Ascending aorta (tissue), 2 donors: ENCODE results near the gene S100A16. TPM values are rescaled to one million over a fixed set of nuclear protein-coding genes. Genes with fewer than 3 reads are reported as not detected.

ENCODE experiments used
- DNase-seq, 2 donors: peaks; one replicate each; pipeline ENCODE4 v3.0.0-alpha.2; 2019; ENCODE audit warnings: low spot score in 2 of 2
- H3K27ac ChIP-seq, 2 donors: fragments of 200-600 bp; sonication (generic); one replicate each; pipeline ENCODE4 v1.5.1; 2016 to 2017; ENCODE audit warnings: mild to moderate bottlenecking in 1 of 2
- H3K27me3 ChIP-seq: fragments of 200-600 bp; sonication (generic); one replicate; pipeline ENCODE4 v1.5.1; 2017
- H3K36me3 ChIP-seq, 2 donors: fragments of 200-600 bp; sonication (generic); one replicate each; pipeline ENCODE4 v1.5.1; 2016
- H3K4me1 ChIP-seq, 2 donors: fragments of 200-600 bp; sonication (generic); one replicate each; pipeline ENCODE4 v1.5.1; 2016 to 2017; ENCODE audit warnings: mild to moderate bottlenecking in 1 of 2
- H3K4me3 ChIP-seq, 2 donors: fragments of 200-600 bp; sonication (generic); one replicate each; pipeline ENCODE4 v1.5.1; 2016 to 2017; ENCODE audit warnings: mild to moderate bottlenecking in 1 of 2
- H3K9me3 ChIP-seq, 2 donors: fragments of 200-600 bp; sonication (generic); one replicate each; pipeline ENCODE4 v1.5.1; 2016
- CTCF ChIP-seq, 3 experiments: fragments of 200-600 bp in 2 of 3; fragments of 450-650 bp in 1 of 3; sonication (generic) in 2 of 3; IDR thresholded peaks; one replicate each; pipeline ENCODE4 v1.5.1; 2016 to 2019; ENCODE audit warnings: antibody characterized with exemption in 3 of 3, mild to moderate bottlenecking in 1 of 3, moderate library complexity in 1 of 3
- intact Hi-C: fragments of 100-400 bp; cut with DNase I; formaldehyde crosslinking; loops from one replicate; pipeline ENCODE4 v1.15.1; 2023
- total RNA-seq: library from RNA; depleted of rRNA; stranded (reverse); fragments of >200 nt; gene quantifications from one replicate; pipeline ENCODE4 v1.1.0, GENCODE V29; 2016

The S100A16 gene
- total RNA-seq, 1 donor from 2014 or later: 364 TPM

GRCh38 chr1:153649137-153649862, 36.4 kb upstream of the S100A16 start:
- Histone ChIP-seq H3K9me3 (no peaks in the 10 kb centered on the region), H3K36me3 (peaks cover 12 to 26% of the 10 kb centered on the region in 2 donors), H3K27ac (peak overlapping the region in 1 of 2 donors; percentile 29), H3K27me3 (no peaks in the 10 kb centered on the region), H3K4me1 (peaks cover 5 to 12% of the 10 kb centered on the region in 2 donors), H3K4me3 (no peak overlapping the region)
- no peak for TF ChIP-seq CTCF (IDR thresholded peaks at IDR 0.05)
- intact Hi-C loops: no loop called here
- peak in 1 of 2 donors; percentile 55 for DNase-seq

GRCh38 chr1:153648000-153648643, 35.2 kb upstream of the S100A16 start:
- peak in 1 of 2 donors; percentile 41 for DNase-seq
- Histone ChIP-seq H3K4me1 (peaks cover 5 to 12% of the 10 kb centered on the region in 2 donors), H3K9me3 (no peaks in the 10 kb centered on the region), H3K27me3 (no peaks in the 10 kb centered on the region), H3K27ac (no peak overlapping the region), H3K4me3 (no peak overlapping the region), H3K36me3 (peaks cover 24 to 38% of the 10 kb centered on the region in 2 donors)
- no peak for TF ChIP-seq CTCF (IDR thresholded peaks at IDR 0.05)
- intact Hi-C loops: no loop called here

- H3K27ac ChIP-seq: no peak overlapping the region
- intact Hi-C loops: no loop called here
- H3K4me1 ChIP-seq: peaks cover 5 to 10% of the 10 kb centered on the region in 2 donors
- no peaks in the 10 kb centered on the region for H3K9me3 ChIP-seq
- TF ChIP-seq CTCF (IDR thresholded peaks at IDR 0.05): no peak
- peaks cover 32 to 46% of the 10 kb centered on the region in 2 donors for H3K36me3 ChIP-seq
- no peak for DNase-seq
- no peak overlapping the region for H3K4me3 ChIP-seq
- no peaks in the 10 kb centered on the region for H3K27me3 ChIP-seq
Measured at GRCh38 chr1:153647346-153647714, 34.4 kb upstream of the S100A16 start.

GRCh38 chr1:153646672-153647345, 33.9 kb upstream of the S100A16 start:
- Histone ChIP-seq H3K9me3 (no peaks in the 10 kb centered on the region), H3K4me1 (peaks cover 5 to 10% of the 10 kb centered on the region in 2 donors), H3K27ac (no peak overlapping the region), H3K27me3 (no peaks in the 10 kb centered on the region), H3K4me3 (no peak overlapping the region), H3K36me3 (peaks cover 36 to 51% of the 10 kb centered on the region in 2 donors)
- intact Hi-C loops: no loop called here
- no peak for TF ChIP-seq CTCF (IDR thresholded peaks at IDR 0.05)
- DNase-seq: no peak

GRCh38 chr1:153643816-153644215, 30.9 kb upstream of the S100A16 start:
- intact Hi-C loops: no loop called here
- no peaks in the 10 kb centered on the region for H3K27me3 ChIP-seq
- no peak for DNase-seq
- no peak overlapping the region for H3K4me3 ChIP-seq
- no peaks in the 10 kb centered on the region for H3K9me3 ChIP-seq
- H3K27ac ChIP-seq: peak overlapping the region; percentile 14 to 15
- peaks cover 61 to 81% of the 10 kb centered on the region in 2 donors for H3K36me3 ChIP-seq
- H3K4me1 ChIP-seq: peaks cover 0 to 3% of the 10 kb centered on the region in 2 donors
- TF ChIP-seq CTCF (IDR thresholded peaks at IDR 0.05): no peak
